HG02840 (cell line): Measurements from ENCODE around the gene CRIP1.
A peak's percentile ranks its signal among the peaks of the same experiment; 100 is the strongest.

Experiments used
- ATAC-seq: cut with Tn5 transposase; IDR thresholded peaks from one replicate; pipeline ENCODE4 v1.9.1; 2021; ENCODE audit warnings: mild to moderate bottlenecking, moderate library complexity, moderate number of reproducible peaks; ENCODE audit not compliant: unreplicated experiment, low FRiP score

Gene CRIP1

DNA sequence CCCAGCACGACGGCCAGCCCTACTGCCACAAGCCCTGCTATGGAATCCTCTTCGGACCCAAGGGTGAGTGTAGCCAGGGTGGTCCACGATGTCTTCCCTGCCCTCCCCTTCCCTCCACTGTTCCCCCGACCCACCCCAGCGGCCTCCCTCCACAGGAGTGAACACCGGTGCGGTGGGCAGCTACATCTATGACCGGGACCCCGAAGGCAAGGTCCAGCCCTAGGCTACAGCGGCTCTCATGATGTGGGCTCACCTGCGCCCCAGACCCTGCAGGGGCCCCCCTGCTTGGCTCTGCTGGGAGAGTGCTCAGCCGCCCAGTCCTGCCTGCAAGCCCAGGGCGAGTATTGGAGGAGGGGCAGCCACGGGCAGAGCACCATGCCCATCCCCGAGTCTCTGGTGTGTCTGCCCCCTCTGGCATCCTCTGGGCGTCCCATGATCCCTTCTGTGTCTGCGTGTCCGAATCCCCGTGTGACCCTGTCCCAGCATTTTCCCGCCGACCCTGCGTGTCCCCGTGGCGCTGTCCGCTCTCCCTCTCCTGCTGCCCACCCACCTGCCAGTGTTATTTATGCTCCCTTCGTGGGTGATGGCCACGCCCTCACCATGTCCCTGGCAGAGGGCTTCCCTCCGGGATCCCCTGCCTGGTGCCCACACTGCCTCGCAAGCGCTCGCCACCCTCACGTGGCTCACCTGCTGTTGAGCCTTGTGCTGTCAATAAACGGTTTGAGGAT lies 7.1 kb upstream of the CRIP1 start:
- no peak for ATAC-seq

DNA sequence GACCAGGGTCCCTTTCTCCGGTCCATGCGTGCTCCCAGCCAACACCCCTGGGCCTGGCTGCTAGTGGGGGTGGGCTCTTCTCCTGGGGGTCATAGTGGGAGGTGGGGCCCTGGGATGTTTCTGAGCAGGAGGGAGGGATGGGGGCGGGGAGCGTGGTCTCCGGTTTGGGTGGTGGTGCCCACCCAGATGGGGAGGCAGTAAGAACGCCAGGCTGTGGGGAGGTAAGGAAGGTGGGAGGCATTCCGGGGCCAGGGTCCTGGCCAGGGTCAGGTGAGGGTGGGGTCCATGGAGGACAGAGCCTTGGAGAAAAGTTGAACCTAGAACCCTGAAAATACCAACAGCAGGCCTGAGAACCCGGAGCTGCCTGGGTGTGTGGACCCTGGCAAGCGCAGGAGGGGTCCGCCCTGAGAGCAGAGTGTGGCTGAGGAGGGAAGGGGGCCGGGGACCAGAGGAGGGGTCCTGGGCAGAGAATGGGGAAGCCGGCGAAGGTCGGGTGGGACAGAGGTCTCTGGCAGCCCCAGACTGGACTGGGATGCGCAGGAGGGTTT lies 6.4 kb upstream of the CRIP1 start:
- no peak for ATAC-seq

DNA sequence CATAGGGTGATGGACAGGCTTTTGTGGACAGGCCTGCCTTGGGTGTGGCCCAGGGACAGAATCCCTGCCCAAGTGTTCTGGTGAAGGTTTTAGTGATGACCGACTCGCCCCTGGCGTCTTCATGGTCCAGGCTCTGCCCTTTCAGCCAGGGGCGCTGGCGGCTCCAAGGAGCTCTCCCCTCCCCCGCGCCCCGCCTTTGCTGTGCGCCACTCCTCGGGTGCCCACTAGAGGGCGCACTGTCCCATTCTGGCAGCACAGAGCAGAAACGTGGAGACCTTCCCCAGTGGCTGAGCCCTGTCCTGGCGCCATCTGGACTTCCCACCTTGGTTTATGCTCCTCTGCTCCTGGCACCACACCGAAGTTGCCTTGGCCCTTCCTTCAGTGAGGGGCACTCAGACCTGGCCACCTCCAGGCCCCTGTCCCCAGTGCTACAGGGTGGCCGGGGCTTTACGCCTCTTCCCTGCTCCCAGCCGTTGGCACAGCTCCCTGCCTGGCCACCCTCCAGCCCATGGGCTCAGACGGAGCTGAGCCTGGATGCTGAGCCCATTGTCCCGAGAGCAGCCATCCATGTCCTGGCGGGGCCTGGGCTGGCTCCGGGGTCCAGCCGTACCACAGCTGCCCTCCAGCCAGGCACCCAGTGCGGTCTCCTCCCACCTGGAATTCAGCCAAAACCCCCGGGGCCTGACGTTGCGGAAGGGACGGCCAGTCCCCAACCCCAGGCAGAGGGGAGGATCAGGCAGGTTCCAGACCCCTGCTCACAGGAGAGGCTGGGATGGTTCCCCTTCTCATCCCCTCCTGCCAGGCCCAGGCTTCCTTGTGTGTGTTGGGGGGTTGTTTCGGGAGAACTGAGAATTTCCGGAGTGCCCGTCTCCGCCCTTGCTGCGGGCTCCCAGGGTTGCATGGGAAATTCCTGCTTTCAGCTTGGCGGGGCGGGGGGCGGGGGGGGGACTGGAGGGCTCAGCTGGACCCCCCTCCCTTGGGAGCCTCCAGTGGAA lies 5.6 kb upstream of the CRIP1 start:
- ATAC-seq: peak; percentile 1

DNA sequence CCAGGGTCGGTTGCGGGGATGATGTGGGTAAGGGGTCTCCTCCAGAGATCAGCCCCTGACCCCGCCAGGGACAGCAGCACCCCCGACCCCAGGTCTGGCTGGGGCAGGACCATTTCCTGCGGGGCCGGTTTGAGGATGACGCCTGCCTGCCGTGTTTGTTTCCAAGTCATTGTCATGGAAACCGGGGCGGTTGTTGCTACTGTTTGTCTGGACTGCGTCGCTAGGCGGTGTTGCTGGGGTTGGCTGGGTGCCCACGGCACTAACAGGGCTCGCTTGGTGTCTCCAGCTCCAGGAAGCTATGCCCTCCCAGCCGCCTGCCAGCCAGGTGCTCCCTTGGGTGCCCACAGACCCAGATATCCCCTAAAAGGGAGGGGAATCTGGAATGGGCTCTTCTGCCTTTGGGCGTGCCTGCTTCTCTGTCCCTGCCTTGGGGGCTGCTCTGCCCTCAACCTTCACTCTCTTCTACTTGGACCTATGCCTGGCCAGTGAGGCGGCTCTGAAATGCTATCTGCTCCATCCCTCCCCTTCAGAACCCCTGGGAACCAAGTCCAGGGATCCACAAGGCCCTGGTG lies 4.7 kb upstream of the CRIP1 start:
- ATAC-seq: peak; percentile 43

DNA sequence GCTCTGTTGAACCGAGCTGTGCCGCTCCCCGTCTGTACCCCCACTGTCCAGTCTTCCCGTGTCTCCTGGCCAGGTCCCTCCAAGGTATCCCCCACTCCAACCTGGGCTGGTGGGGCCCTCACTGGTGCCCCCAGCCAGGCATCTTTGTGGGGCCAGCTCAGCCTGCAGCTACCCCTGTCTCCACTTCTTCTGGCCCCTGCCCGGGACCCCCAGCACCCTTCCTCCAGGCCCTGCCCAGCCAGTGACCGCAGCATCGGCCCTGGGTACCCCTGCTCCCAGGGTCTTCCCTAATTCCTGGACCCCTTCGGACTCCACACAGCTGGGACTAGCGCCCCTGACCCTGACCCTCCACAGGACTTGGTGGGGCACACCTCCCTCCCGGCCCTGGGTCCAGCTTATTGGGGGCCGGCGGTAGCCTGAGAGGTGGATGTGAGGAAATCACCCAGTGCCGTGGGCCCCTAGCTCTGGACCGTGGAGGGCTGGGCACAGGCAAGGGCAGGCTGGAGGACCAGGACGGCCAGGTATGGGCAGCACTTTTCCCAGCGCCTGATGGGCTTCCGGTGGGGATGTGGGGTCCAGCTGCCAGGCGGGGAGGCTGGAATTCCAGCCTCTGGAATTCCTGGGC lies 4.1 kb upstream of the CRIP1 start:
- ATAC-seq: no peak

DNA sequence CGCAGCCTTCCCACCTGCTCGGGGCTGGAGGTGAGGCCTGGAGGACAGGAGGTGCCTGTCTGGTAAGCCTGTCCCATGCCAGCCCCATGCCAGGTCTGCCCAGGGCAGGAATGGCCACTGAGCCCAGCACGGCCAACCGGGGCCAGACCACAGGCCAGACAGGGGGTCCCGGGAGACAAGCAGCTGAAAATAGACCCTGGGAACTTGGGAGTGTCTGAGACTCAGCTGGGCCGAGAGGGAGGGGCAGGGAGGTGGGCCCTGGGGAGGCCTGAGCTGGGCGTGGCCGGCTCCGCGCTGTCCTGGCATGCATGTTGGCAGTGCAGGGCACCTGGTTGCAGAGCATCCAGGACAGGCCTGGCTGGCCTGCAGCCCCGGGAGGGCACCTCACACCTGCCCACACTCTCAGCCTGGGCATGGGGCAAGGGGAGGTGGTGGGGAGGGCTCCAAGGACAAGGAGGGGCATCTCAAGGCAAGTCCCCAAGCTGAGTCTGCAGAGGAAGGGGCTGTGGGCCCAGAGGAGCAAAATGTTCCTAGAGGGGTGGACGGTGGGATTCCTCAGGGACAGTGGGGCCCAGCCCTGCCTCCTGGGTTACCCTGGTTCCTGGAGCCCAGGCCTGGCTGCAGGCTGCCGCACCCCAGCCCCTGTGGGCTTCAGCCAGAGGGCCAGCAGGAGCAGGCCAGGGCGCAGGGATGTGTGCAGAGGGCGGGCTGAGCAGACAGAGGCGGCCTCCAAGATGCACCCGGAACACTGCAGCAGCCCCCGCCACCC lies 3.2 kb upstream of the CRIP1 start:
- ATAC-seq: no peak

DNA sequence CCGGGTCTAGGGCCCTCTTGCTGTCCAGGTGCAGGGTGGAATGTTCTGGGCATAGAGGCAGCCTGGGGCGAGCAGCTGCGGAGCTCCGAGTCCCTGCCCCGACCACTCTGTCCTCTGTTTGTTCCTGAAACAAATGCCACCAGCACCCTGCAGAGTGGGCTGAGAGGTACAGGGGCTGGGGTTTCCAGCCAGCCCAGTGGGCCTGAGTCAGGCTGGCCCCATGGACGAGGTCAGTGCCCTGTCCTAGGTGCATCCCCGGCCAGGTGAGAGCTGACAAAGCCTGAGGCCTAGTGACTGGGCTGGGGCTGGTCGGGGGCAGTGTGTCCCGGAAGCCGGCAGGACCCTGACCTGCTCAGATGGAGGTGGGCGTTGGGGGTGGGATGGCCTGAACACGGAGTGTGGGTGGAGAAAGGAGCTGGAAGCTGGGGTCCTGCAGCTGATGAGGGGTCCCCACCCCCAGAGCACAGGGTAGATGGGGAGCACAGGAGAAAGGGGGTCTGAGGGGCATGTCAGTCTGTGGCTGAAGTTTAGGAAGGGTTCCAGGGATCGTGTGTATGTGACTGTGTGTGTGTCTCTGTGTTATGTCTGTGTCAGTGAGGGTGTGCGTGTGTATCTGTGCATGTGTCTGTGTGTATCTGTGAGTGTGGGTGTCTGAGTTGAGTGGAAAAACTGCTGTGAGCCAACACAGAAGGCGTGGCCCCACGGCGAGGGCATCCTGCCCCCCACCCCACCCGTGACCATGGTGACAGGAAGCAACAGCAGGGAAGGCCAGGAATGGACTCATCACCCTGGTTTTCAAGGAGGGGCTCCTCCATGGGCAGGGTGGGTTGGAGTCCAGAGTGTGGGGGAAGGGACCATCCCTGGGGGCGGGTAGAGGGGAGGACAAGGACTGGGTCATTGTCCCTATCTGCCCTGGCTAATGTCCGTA lies 2.4 kb upstream of the CRIP1 start:
- ATAC-seq: no peak

DNA sequence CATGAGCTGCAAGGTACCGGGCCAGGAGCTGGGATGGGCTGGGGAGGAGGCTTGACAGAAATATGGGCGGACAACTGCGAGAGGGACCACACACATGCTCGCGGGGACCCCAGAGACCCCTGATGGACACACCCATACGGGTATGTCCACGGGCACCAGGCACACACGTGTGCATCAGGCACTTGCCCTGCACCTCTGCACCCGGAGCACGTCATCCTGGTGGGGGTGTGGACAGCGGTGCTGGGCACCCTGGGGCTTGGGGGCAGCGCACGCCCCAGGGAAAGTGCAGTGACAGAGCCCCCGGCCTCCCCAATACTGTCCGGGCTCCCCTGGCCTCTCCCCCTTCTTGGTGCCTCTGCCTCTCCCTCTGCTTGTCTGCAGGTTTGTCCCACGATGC lies 1.7 kb upstream of the CRIP1 start:
- ATAC-seq: no peak

DNA sequence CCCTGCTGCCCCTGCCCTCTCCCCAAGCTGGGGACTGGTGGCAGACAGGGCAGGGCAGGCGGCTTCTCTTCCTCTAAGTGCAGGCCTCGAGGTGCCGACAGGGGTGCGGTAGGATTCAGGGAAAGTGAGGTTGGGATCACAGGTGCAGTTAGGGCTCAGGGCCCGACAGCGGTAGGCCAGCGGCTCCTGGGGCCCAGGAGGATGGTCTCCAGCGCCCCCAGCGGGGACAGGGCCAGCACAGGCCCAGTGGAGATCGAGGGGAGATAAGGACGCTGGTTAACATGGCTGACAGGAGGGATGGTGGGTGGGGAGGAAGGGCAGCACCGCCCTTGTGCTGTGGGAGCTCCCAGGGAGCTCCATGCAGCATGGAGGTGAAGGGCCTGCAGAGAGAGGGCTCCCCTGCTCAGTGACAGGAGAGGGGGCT lies 935 bp upstream of the CRIP1 start:
- ATAC-seq: no peak

DNA sequence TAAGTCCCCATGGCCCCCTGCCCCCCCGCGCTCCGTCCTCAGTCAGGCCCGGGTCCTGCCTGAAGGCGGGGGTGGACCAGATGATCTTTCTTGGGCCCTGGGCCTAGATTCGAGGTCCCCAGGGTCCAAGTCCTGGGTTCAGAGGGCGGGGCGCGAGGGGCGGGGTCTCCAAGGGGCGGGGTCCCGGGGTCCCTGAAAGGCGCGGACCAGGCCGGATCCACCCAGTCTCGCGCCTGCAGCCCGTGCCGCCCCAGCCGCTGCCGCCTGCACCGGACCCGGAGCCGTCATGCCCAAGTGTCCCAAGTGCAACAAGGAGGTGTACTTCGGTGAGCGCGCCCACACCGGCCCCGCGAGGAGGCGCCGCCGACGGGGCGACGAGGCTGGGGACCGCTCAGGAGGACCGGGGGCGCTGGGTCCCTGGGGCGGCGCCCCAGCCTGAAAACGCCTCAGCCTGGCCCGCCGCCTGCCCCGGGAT lies 325 bp downstream of the CRIP1 start:
- no peak for ATAC-seq

DNA sequence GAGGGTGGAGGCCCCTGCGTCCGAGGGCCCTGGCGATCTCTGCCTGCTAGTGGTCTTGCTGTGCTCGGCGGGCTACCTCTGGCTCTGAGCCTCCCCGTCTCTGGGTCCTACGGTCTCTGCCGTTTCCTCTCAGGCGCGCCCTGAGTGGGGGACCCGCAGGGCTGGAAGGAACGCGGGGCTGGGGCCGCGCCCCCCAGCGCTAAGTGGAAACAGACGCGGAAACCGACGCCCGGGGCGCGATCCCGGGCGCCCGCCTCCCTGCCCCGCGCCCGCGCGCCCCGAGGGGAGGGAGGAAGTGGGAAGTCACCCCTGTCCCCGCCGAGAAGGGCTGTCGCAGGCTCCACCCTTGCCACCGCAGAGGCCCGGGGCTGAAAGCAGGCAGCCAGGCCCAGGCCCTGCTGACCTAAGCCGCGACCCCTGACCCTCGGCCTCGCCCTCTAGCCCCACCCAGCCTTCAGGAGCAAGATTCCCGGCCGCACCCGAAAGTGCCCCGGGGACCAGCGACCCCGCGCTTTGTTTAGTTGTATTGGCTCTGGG lies 831 bp downstream of the CRIP1 start:
- ATAC-seq: no peak

DNA sequence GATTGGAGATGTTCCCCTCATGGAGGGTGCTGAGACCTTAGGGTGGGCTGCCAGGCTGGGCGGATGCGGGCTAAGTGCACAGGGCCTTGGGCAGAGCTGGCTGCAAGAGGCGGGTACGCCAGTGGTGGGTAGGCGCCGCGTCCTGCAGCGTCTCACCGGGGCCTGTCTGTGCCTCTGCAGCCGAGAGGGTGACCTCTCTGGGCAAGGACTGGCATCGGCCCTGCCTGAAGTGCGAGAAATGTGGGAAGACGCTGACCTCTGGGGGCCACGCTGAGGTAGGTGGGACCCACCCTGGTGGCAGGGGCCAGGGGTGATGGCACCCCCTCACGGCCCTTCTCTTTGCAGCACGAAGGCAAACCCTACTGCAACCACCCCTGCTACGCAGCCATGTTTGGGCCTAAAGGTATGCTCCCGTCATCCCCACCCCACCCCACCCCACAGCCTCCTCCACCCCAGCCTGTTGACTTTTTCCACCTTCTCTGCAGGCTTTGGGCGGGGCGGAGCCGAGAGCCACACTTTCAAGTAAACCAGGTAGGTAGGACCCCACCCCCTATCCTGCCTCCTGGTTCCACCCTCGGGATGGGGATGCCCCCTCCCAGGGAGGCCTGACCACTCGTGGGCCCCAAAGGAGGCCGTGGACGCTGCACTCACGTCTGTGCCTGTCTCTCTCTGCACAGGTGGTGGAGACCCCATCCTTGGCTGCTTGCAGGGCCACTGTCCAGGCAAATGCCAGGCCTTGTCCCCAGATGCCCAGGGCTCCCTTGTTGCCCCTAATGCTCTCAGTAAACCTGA lies 1.5 kb downstream of the CRIP1 start:
- ATAC-seq: no peak

DNA sequence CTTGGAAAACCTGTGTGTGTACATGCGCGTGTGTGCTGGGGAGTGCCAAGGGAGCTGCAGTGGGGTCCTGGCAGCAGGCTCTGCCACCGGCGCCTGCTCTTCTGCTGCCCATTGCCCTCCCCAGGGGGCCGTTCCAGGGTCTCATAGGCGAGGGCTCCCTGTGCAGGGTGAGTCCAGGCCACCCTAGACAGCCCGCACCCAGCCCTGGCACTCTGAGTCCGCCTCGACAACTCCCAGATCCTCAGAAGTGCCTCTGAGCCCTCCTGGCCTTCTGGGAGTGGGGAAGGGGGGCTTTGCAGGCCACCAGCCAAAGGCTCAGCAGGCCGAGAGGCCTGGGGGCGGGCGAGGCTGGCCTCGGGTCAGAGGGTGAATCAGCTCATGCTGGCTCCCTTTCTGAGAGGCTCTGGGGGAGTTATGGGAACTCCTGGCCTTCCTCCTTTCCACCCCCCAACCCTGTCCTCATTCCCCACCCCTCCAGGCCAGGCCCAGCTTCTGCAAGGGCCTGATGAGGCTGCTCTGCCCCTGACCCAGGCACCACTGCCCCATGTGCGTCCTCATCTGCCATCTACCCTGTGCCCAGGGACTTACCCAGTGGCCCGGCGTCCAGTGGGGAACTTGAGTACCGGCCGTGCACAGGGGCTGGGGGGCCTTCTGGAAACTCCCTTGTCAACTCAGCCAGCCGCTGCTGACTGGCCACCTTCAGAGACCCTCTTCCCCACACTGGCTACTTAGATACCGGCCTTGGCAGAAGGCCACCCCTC lies 2.3 kb downstream of the CRIP1 start:
- no peak for ATAC-seq

DNA sequence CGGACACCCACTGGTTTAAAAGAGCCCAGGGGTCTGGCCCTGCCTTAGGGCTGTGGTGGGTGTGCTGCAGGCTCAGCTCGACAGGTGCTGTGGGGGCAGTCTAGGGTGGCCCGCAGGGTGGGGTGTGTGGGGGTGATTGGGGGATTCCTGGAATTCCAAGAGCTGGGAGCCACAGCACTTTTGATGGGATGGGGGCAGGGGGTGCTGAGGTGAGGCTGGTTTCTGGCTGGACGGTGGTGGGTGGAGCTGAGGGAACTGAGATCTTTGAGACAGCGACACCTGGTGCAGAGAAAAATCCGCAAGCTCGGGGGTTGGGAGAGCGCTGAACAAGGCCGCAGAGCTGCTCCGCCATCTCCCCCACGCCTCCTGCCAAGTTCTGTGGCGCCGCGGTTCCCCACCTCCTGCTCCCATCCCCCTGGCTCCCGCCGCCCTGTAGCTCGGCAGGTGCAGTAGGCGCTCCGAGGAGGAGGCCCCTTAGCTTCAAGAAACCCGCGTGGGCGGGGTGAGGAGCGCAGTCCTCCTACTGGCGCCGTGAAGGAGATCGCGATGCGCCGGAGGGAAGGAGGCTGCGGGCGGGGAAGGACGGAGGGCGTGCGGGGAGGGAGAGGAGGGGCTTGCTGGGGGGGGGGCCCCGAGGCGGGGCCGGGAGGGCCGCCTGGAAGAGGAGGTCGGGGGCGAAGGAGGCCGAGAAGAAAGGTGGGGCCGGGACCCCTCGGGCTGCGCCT lies 3.0 kb downstream of the CRIP1 start:
- ATAC-seq: peak; percentile 0

DNA sequence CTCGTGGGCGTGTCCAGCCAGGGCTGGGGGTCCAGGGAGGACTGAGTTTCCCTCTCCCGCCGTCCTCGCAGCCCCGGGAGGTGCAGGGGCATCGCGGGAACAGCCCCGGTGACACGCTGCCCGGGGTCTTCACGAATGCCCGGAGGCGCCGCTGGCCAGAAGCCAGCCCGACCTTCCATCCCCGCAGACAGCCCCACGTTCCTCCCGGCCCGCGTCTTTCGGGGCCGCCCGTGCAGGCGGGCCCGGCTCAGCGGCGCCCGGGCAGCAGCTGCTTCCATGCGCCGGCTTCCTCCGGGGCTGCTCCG lies 3.5 kb downstream of the CRIP1 start:
- peak; percentile 0 for ATAC-seq

DNA sequence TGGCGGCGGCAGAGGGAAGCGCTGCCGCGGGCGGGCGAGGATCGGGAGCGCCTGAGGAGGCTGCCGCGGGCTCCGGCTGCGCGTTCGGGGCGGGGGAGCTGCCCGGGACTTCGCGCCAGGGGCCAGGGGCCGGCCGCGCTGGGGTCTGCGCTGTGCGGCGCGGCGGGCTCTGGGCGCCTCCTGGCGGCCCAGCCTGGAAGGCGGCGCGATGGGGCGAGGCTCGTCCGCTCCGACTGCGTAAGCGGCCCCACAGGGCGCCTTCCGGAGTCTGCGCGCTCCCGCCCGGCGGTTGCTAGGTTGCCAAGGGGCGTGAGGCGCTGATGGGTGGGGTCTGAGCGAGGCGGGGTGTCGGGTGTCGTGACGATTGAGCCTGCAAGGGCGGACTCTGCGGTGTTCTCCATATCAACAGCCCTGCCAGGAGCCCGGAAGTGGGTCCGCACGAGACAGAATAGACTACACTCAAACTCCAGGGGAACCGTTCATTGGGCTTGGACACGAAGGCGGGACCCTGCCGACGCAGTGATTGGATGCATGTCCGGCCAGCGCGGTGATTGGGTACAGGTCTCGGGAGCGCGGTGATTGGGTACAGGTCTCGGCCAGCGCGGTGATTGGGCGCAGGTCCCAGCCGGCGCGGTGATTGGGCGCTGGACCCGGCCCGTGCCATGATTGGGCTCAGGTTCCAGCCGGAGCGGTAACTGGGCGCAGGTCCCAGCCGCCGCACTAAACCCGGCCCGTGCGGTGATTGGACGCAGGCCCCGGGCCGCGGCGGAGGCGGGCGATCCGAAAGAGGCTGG lies 4.1 kb downstream of the CRIP1 start, which contains the start of gene TEDC1:
Gene TEDC1, plus strand, starts transcription at position 675 of the 794 bp plus-strand sequence. CDS start 130 bp downstream, outside the sequence.
- peak; percentile 76 for ATAC-seq
